Uterus (tissue), 2 donors: ENCODE data around the gene PDE5A.

Experiments used
- CTCF ChIP-seq, 4 experiments: fragments of 200-600 bp in 2 of 4; fragments of 450-650 bp in 2 of 4; sonication (generic) in 2 of 4; IDR thresholded peaks; one replicate each; pipeline ENCODE4 v1.5.1; 2016 to 2019; ENCODE audit warnings: antibody characterized with exemption in 4 of 4, mild to moderate bottlenecking in 2 of 4, moderate library complexity in 1 of 4
- POLR2A ChIP-seq, 2 donors: fragments of 450-650 bp; IDR thresholded peaks; one replicate each; pipeline ENCODE4 v1.6.1; 2016; ENCODE audit warnings: antibody characterized with exemption in 2 of 2, mild to moderate bottlenecking in 1 of 2, moderate library complexity in 1 of 2

- TF ChIP-seq POLR2A (IDR thresholded peaks at IDR 0.05) (peak in 1 of 2 donors; percentile 46), CTCF (IDR thresholded peaks at IDR 0.05) (peak; percentile 51 to 88 (median 76))
Measured at GRCh38 chr4:119628281-119629141, at the start of gene PDE5A.
